Inflammatory macrophage (primary cell): ENCODE measurements around the gene LOC101059915.
"Not testable (repeated sequence)": the region's sequence is repeated elsewhere in the genome, so short reads cannot be mapped to it uniquely, and the experiment has no call there.

Experiments used
- DNase-seq, 2 donors: peaks; one replicate each; pipeline ENCODE4 v3.0.0-alpha.2; 2020 to 2022

Gene LOC101059915

DNA sequence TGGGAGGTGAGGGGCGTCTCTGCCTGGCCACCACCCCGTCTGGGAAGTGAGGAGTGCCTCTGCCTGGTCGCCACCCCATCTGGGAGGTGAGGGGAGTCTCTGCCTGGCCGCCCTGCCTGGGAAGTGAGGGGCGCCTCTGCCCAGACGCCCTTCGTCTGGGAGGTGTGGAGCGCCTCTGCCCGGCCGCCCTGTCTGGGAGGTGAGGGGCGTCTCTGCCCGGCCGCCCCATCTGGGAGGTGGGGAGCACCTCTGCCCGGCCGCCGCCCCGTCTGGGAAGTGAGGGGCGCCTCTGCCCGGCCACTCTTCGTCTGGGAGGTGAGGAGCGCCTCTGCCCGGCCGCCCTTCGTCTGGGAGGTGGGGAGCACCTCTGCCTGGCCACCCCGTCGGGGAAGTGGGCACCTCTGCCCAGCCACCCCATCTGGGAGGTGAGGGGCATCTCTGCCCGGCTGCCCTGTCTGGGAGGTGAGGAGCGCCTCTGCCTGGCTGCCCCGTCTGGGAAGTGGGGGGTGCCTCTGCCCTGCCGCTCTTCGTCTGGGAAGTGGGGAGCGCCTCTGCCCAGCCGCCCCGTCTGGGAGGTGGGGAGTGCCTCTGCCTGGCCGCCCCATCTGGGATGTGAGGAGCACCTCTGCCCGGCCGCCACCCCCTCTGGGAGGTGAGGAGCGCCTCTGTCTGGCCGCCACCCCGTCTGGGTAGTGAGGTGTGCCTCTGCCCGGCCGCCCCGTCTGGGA, 8.9 kb downstream of the LOC101059915 start:
- not testable (repeated sequence) for DNase-seq

DNA sequence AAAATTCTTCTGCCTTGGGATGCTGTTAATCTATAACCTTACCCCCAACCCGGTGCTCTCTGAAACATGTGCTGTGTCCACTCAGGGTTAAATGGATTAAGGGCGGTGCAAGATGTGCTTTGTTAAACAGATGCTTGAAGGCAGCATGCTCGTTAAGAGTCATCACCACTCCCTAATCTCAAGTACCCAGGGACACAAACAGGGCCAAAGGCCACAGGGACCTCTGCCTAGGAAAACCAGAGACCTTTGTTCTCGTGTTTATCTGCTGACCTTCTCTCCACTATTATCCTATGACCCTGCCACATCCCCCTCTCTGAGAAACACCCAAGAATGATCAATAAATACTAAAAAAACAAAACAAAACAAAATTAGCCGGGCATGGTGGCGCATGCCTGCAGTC, 9.8 kb downstream of the LOC101059915 start:
- not testable (repeated sequence) for DNase-seq

DNA sequence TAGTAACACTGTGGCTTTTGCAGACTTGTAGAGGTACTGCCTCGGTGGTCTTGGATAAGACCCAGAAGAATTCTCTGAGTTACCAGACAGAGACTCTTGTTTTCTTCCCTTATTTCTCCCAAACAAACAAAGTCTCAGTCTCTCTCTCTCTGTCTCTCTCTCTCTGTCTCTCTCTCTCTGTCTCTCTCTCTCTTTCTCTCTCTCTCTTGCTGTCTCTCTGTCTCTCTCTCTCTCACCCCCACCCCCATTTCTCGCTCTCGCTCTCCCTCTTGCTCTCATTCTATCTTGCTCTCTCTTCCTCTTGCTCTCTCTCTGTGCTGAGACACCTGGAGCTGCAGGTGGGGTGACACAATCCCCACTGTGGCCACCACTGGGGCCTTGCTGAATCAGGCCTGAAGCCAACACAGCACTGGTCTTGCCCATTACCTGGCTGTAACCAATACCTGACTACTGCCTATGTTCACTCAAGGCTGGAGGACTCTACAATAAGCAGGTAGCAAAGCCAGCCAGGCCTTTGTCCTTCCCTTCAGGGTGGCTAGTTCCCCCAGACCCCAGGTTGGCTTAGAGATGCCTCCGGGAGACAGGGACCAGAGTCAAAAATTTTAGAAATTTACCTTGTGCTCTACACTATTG, 12.3 kb downstream of the LOC101059915 start:
- DNase-seq, result no peak

DNA sequence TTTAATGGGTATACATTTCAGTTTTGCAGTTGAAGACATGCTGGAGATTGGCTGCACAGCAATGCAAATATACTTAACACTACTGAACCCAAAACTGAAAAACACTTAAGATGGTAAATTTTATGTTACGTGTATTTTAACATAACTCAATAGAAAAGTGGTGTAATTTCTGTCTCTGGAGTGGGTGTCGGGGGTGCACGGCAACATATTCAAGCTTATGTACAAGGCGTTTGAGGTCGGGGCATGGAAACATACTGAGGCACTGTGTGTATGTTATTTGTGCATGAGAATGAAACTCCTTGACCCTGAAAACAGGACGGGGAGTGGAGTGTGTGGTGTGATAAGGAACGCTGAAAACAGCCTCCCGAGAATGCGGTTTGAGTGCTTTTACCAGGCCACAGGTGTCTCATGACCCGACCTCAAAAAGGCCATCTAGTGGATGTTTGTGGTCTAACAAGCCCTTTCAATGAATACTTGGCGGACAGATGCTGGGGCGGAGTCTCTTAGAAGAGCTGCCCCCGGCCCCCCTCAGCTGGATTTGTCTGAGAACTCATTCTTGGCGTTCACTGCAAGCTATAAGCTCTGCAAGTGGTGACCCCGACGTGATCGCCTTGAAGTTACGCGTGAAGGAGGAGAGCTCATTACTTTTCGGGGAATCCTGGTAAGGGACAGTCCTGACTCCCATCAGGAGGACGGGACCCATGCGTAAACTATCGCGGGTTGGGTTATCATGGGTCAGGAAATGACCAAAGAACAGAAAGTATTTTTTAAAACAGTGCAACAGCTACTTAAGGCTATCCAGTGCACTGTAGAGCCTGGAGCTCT, 29.5 kb downstream of the LOC101059915 start:
- DNase-seq, result not testable (repeated sequence)

DNA sequence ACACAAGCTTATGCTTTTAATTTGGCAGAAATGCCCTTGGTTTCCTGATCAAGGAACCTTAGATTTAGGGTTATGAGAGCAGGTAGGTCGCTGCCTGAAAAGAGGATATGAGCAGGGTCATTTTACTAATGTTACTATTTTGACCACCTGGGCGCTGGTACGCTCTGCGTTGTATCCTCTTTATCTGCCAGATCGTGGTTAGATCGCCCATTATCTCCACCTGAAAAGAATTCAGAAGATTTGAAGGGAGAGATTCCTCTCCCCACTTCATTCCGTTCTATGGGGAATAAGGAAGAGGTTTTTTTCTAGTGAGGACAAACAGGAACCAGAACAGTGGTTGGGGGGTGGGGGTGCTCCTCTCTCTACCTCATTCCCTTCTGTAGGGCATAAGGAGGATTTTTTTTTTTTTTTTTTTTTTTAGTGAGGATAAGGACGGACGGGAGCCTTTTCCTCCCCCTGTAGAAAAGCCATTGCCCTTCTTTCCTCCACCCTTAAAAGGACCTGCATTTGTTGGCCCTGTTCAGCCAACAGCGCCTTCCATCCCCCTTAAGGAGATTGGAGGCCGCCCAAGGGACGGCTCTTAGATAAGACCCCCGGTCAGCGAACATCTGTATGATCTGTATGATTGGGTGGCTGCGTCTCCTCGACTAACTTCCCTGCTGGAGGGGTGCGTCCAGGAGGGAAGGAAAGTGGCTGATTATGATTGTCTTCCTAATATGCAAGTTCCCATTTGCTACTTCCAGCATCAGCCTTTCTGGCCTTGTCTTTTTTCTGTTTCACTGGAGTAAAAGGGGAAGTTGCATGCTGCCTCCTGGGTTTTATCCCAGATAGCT, 30.3 kb downstream of the LOC101059915 start:
- not testable (repeated sequence) for DNase-seq

DNA sequence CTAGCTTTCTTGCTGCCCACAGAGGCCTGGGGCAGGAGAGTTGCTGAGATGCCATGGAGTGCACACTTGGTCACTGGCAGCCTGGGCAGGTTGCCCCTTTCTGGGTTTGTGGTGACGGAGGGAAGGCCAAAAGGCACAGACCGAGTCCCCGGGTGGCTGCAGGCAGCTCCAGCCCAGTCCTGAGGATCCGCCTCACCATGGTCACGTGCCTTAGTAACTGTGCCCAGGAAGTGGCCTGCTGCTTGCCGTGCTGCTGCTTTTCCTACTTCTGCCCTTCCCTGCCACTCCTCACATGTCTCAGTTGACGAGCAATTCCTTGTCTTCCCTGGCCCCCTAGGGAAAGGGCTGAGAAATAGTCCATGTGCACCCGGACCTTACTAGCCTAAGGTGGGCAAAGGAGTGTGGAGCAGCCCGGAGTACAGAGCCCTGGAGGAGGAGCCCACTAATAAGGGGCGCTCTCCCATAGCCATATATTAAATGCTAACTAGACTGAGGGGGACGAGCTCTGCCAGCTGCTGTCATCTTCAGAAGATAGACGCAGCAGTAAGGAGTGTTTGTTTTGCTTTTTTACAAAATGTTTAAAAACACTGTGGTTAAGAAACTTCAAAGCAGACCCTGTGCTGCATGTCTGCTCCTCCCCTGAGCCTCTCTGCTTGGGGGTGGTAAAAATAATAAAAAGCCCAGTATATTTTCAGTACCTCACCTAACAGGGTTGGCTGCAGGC, 31.1 kb downstream of the LOC101059915 start:
- not testable (repeated sequence) for DNase-seq

DNA sequence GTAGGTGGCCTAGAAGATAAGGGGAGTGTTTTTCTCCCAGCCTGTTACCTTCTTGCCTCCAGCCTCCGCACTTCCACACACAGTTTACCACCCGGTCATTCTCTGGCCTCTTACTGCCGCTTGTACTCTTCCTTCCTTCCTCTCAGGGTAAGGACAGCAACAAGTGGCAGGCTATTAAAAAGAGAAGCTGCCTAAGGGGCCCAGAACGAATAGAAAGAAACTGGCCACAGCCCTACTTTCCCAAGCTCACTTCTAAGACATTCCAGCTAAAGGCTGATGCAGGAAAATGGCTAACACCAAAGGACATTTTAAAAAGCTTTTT, 31.6 kb downstream of the LOC101059915 start:
- DNase-seq, result not testable (repeated sequence)

DNA sequence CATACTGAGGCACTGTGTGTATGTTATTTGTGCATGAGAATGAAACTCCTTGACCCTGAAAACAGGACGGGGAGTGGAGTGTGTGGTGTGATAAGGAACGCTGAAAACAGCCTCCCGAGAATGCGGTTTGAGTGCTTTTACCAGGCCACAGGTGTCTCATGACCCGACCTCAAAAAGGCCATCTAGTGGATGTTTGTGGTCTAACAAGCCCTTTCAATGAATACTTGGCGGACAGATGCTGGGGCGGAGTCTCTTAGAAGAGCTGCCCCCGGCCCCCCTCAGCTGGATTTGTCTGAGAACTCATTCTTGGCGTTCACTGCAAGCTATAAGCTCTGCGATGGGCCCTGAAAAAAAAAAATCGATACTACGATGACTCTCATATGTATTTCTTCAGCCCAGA, 35.5 kb downstream of the LOC101059915 start:
- not testable (repeated sequence) for DNase-seq

DNA sequence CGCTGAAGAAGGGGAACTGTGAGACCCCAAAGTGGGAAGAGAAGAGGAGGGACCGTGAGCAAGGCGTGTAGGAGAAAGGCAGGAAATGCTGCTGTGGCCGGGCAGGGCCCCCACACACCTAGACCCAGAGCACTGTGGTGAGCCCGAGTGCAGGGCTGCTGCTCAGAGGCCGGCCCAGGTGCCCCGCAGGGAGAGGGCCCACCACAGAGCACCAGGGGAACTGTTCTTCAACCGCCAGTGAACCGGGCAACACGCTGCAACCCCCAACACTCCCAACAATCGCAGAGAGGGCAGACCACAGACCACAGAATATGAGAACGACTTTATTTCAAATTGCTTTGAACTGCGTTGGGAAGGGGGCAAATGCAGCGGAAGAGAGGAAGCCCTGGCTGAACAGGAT, 46.7 kb downstream of the LOC101059915 start:
- not testable (repeated sequence) for DNase-seq

DNA sequence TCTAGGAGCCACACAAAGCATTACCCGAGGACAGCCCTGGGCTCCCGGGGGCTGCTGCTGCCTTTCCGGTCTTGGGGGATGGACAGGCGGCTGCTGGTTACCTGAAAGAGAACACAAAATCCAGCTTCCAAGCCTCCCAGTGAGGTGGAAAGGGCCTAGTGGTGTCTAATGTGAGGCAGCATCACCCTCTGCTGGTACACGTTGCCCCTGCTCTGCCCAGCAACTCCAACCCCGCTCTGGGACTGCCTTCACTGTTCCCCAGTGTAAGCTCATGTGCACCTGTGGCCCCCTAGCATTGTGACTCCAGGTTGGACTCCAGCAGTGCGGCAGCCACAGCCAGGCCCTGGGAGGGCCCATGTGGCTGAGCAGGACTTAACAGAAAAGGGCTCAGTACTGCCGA, 48.2 kb downstream of the LOC101059915 start:
- not testable (repeated sequence) for DNase-seq

DNA sequence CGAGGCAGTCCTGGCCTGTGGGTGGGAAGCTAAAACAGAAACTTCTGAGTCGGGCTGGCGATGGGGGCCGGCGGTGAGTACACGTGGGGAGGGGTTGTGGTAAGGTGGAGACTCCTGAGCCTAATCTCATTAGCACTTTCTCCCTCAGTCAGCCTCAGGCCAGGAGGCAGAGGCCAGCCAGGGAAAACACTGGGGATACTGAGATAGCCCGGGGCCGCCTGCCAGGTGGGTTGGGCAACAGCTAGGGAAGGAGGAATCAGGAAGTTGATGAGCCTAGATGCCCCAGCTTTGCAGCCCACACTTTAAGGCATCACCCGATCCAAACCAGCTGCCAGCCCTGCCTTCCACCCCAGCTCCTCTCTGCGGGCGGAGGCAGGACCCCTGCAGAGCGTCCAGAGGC, 49.0 kb downstream of the LOC101059915 start:
- not testable (repeated sequence) for DNase-seq

DNA sequence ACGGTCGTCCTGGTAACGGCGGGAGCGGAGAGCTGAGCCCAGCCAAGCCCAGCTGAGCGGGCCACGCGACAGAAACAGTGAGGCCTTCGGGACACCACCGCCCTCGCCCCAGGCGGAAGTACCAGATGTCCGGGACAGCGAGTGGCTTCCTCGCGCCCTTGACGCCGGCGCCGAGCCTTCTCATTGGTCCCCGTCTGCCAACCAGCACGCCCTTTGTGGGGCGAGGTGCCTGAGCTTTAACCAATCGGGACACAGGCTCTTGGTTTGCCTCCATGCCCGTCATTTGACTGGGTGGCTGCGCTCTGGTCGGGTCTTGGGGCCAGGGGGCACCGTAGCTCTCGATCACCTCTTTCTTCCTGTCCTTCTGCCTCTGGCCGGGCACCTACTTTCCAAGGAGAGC, 50.8 kb downstream of the LOC101059915 start, which contains the start of gene CXorf49:
CXorf49 (minus strand) TSS at position 101 of the 400 bp plus-strand sequence. CDS start 134 bp downstream, outside the sequence.
- DNase-seq, result not testable (repeated sequence)

DNA sequence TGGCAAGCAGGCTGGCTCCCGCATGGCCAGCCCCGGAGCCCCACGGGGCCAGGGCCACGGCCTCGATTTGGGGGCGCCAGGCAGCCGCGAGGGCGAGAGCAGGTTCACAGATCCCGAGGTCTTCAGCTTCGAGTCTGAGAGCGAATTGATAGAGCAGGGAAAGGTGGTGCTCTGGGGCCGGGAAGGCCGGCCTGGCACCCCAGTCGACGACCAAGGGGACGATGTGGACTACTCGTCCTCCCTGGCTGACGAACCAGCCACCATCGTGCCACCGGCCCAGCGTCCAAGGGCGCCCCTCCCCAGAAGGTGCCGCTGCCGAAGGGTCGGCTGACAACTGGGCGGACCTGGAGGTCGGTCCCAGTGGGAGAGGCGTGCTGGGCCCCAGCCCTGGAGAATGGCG, 51.8 kb downstream of the LOC101059915 start:
- DNase-seq, result not testable (repeated sequence)

DNA sequence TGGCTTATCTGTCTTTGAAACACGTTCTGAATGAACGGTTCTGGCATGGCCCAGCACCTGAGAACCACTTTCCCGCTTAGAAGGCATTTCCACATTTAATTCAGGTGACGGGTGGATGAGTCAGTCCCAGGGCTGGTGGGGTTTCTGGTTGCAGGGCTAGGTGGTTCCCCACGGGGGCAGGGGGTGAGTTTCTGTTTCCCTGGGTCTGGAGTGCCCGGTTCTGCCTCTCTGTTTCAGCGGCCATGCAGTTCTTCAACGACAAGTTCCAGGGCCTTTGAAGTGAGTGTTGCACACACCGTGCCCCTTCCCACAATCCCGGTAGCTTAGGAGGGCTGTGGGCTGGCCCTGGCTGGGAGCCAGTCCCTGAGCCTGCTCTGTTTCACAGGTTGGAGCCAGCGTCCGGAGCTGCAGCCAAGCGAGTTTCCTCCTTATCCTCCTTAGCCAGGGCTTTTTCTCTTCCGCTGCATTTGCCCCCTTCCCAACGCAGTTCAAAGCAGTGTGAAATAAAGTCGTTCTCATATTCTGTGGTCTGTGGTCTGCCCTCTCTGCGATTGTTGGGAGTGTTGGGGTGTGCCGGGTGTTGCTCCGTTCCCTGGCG, 53.0 kb downstream of the LOC101059915 start:
- not testable (repeated sequence) for DNase-seq
